Thoracic aorta (tissue), 2 donors: ENCODE results near the gene TYSND1. TPM values are rescaled to one million over a fixed set of nuclear protein-coding genes. Genes with fewer than 3 reads are reported as not detected.

ENCODE experiments used
- ATAC-seq: fragments of 150-250 bp; one replicate; pipeline ENCODE4 v1.8.0; 2017; ENCODE audit warnings: low read depth; ENCODE audit not compliant: insufficient number of reproducible peaks, low FRiP score
- DNase-seq: peaks from one replicate; pipeline ENCODE4 v3.0.0-alpha.2; 2020; ENCODE audit warnings: low spot score
- H3K27ac ChIP-seq, 2 donors: fragments of 200-600 bp; sonication (generic); 1 replicate in 1 of 2; 2 replicates in 1 of 2; pipeline ENCODE4 v1.5.1; 2016; ENCODE audit warnings: mild to moderate bottlenecking in 2 of 2, moderate library complexity in 2 of 2
- H3K27me3 ChIP-seq: fragments of 200-600 bp; sonication (generic); replicated peaks from 2 replicates; pipeline ENCODE4 v1.6.0; 2016; ENCODE audit warnings: mild to moderate bottlenecking; ENCODE audit not compliant: insufficient read depth
- H3K36me3 ChIP-seq: fragments of 200-600 bp; sonication (generic); one replicate; pipeline ENCODE4 v1.5.1; 2016
- H3K4me1 ChIP-seq, 2 donors: fragments of 200-600 bp; sonication (generic); 1 replicate in 1 of 2; 2 replicates in 1 of 2; pipeline versions ENCODE4 v1.5.1 to v1.6.0; 2016; ENCODE audit warnings: low read depth in 2 of 2, mild to moderate bottlenecking in 1 of 2; ENCODE audit not compliant: control insufficient read depth in 1 of 2
- H3K4me3 ChIP-seq: fragments of 200-600 bp; sonication (generic); 2 replicates; pipeline ENCODE4 v1.5.1; 2016; ENCODE audit warnings: mild to moderate bottlenecking
- H3K9me3 ChIP-seq: fragments of 200-600 bp; sonication (generic); 2 replicates; pipeline ENCODE4 v1.5.1; 2016
- total RNA-seq, 2 donors: library from RNA; depleted of rRNA; stranded (reverse); fragments of >200 nt; gene quantifications; one replicate each; pipeline versions ENCODE4 v1.1.0 to v1.2.3, GENCODE V29; 2016
- TF ChIP-seq, protein P1 (sequence below): fragments of 200-600 bp; sonication (generic); IDR thresholded peaks from one replicate; pipeline ENCODE4 v1.5.1; 2019; ENCODE audit warnings: antibody characterized with exemption

The TYSND1 gene
- total RNA-seq, 2 donors from 2014 or later, result 11.4 to 12.2 TPM

DNA sequence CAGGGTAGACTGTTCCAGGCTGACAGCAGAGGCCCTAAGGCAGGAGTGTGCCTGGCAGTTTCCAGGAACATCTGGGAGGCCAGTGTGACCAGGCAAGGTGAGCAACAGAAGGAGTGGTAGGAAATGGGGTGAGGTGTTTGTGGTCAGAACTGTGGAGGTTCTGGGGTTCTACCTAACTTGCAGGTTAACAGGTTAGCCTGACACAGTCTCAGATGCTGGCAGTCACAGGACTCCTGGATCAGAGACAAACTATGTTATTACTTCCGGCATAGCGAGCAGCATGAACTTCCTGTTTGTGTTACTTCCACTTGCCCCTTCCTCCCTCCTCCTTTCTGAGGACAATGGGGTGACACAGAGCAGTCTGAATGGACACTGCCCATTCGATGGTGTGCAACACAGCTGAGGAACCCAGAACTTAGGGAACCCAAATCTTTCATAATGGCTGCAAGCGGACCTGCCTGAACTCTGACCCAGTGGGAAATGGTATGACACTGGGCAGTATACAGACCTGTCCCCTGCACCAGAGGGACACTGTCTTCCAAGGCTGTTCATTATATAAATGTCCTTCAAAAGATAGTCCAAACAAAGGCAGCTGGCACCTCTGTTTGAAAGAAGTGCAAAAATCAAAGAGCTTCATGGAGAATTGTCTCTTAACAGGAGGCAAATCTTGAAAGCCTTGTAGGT, 27.7 kb upstream of the TYSND1 start:
- ATAC-seq, result no peak
- Histone ChIP-seq H3K36me3 (no peaks in the 10 kb centered on the region), H3K9me3 (no peaks in the 10 kb centered on the region), H3K27me3 (no peaks in the 10 kb centered on the region), H3K4me3 (no peak overlapping the region), H3K27ac (no peak overlapping the region), H3K4me1 (peaks cover 4 to 7% of the 10 kb centered on the region in 2 donors)
- DNase-seq, result no peak
- TF ChIP-seq, protein P1, sequence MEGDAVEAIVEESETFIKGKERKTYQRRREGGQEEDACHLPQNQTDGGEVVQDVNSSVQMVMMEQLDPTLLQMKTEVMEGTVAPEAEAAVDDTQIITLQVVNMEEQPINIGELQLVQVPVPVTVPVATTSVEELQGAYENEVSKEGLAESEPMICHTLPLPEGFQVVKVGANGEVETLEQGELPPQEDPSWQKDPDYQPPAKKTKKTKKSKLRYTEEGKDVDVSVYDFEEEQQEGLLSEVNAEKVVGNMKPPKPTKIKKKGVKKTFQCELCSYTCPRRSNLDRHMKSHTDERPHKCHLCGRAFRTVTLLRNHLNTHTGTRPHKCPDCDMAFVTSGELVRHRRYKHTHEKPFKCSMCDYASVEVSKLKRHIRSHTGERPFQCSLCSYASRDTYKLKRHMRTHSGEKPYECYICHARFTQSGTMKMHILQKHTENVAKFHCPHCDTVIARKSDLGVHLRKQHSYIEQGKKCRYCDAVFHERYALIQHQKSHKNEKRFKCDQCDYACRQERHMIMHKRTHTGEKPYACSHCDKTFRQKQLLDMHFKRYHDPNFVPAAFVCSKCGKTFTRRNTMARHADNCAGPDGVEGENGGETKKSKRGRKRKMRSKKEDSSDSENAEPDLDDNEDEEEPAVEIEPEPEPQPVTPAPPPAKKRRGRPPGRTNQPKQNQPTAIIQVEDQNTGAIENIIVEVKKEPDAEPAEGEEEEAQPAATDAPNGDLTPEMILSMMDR, result no peak

DNA sequence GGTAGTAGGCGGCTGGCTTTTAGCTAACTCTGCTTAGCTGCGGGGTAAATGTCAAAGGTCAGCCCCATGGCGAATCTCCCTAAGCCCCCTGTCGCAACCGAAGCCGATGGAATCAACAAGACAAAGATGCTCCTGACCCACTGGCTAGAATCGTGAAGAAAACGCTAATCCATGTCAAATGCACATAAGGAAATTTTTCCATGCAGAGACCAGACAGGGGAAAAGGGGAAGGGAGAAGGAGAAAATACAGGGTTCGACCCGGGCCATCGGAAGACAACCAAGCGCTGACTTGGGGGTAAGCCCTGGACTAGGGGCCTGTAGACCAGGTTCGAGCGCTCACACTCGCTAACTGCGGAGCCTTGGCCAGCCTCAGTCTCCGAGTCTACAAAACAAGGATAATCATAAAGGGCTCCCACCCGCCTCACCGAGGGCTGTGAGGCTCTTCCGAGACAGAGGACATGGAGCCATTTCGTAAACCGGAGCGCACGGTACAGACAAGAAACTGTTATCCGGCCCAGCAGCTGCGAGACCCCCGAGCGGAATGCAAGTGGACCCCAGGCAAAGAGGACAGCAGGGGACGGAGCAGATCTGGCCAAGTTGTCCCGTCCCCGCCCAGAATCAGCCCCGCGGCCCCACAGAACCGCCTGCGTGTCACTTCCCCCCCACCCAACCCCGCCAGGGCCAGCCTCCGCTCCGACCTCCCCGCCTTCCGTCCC, 23.3 kb upstream of the TYSND1 start:
- DNase-seq (no peak), ATAC-seq (peak; percentile 40)
- Histone ChIP-seq H3K27me3 (no peaks in the 10 kb centered on the region), H3K4me3 (peak overlapping the region; percentile 89), H3K9me3 (no peaks in the 10 kb centered on the region), H3K4me1 (peaks cover 32 to 41% of the 10 kb centered on the region in 2 donors), H3K27ac (peak overlapping the region; percentile 88 to 90), H3K36me3 (no peaks in the 10 kb centered on the region)
- TF ChIP-seq, protein P1, result no peak

DNA sequence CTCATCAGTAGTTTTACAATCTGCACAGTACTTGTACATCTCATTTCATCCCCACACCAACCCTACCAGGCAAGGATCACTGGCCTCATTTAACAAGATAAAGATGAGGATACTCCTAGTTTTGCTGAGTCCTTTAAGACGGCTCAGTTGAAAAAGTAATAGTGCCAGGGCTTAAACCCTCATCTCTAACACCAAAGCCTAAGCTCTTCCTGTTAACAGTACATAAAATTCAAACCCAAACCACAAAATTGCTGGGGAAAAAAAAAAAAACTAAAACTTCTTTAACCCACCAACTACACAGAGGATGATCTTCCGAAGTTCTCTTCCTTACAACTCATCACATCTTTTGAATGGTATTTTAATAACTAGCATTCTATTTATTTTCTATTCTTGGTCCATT, 22.5 kb upstream of the TYSND1 start:
- Histone ChIP-seq H3K27ac (no peak overlapping the region), H3K9me3 (no peaks in the 10 kb centered on the region), H3K27me3 (no peaks in the 10 kb centered on the region), H3K4me1 (peaks cover 35 to 41% of the 10 kb centered on the region in 2 donors), H3K4me3 (peak overlapping the region; percentile 89), H3K36me3 (no peaks in the 10 kb centered on the region)
- DNase-seq (no peak), ATAC-seq (no peak)
- TF ChIP-seq, protein P1, result no peak

DNA sequence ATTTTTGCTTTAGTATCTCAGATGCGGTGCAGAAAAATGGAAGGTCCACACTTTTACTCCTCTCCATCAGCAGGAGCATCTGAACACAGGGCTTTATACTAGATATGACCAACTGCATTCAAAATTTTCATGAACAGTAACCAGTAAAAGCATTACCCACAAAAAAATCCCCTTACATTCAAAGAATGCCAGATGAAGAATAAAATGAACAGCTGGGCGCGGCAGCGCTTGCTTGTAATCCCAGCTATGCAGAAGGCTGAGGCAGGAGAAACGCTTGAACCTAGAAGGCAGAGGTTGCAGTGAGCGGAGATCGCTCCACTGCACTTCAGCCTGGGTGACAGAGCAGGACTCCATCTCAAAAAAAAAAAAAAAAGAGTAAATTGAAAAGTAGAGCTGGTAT, 20.7 kb upstream of the TYSND1 start:
- no peak for DNase-seq
- H3K9me3 ChIP-seq, result no peaks in the 10 kb centered on the region
- TF ChIP-seq, protein P1, result no peak
- no peak overlapping the region for H3K4me3 ChIP-seq
- H3K27ac ChIP-seq, result no peak overlapping the region
- H3K27me3 ChIP-seq, result no peaks in the 10 kb centered on the region
- ATAC-seq, result no peak
- H3K36me3 ChIP-seq, result no peaks in the 10 kb centered on the region
- H3K4me1 ChIP-seq, result peaks cover 50 to 57% of the 10 kb centered on the region in 2 donors

DNA sequence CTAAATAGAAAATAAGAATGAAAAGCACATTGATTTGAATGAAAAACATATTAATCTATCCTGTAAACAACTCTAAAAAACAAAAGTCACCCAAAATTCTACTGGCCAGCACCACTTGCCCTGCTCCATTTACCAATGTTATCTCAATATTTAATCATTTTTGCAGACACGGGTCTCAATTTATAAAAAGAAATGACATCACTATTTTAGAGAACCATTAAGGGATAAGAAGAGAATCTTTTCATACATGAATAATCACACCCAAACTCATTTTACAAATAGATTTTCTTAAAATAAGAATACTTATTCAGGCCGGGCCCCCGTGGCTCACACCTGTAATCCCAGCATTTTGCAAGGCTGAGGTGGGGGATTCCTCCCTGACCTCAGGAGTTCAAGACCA, 19.9 kb upstream of the TYSND1 start:
- Histone ChIP-seq H3K27me3 (no peaks in the 10 kb centered on the region), H3K27ac (no peak overlapping the region), H3K9me3 (no peaks in the 10 kb centered on the region), H3K4me1 (peaks cover 57 to 64% of the 10 kb centered on the region in 2 donors), H3K4me3 (no peak overlapping the region), H3K36me3 (no peaks in the 10 kb centered on the region)
- TF ChIP-seq, protein P1, result no peak
- no peak for DNase-seq
- no peak for ATAC-seq
